ENCODE data around the gene ATP13A3.

DNA sequence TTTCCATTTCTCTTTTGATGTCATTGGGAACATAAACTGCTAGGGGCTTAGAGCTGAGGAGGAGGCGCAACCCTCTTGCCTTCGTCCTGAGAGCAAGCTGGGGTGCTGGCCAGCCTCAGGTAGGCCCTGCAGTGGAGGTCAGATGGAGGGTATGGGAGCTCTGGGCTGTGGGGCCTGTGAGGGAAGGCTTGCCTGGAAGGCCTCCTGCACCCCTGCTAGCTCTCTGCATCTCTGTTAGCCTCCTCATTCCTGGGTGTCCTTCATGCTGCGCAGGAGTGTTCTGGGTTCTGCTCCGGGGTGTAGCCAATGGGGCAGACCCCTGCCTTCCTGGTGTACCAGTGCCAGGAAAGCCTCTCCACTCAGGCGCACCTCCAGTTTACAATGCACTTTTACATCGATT is 99.5 kb downstream of the ATP13A3 start:
- TF ChIP-seq POLR2A (IDR thresholded peaks at IDR 0.05) (no peak), POLR2AphosphoS5 (IDR thresholded peaks at IDR 0.05; ENCODE audit: insufficient read depth in 1 of 2, low read depth in 1 of 2) (no peak)
- TF ChIP-seq, protein P1, sequence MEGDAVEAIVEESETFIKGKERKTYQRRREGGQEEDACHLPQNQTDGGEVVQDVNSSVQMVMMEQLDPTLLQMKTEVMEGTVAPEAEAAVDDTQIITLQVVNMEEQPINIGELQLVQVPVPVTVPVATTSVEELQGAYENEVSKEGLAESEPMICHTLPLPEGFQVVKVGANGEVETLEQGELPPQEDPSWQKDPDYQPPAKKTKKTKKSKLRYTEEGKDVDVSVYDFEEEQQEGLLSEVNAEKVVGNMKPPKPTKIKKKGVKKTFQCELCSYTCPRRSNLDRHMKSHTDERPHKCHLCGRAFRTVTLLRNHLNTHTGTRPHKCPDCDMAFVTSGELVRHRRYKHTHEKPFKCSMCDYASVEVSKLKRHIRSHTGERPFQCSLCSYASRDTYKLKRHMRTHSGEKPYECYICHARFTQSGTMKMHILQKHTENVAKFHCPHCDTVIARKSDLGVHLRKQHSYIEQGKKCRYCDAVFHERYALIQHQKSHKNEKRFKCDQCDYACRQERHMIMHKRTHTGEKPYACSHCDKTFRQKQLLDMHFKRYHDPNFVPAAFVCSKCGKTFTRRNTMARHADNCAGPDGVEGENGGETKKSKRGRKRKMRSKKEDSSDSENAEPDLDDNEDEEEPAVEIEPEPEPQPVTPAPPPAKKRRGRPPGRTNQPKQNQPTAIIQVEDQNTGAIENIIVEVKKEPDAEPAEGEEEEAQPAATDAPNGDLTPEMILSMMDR (IDR thresholded peaks at IDR 0.05) = no peak

Data from vagina (tissue), 2 donors.